Activated CD8-positive, alpha-beta memory T cell treated with anti-CD3 and anti-CD28 coated beads, Interleukin-2, amount 10 ng/mL, durations not matched to agents 7 days and 5 days (primary cell): Measurements from ENCODE around the gene KRTAP10-8. TPM values are rescaled to one million over a fixed set of nuclear protein-coding genes. Genes with fewer than 3 reads are reported as not detected.
"Not testable (repeated sequence)": the region's sequence is repeated elsewhere in the genome, so short reads cannot be mapped to it uniquely, and the experiment has no call there.

Experiments used
- ATAC-seq: fragments of 150-1000 bp; cut with Tn5 transposase; one replicate; pipeline ENCODE4 v1.10.0; 2021; ENCODE audit warnings: moderate library complexity
- CTCF ChIA-PET: fragments of 350-600 bp; sonication (Branson Sonifier 250); formaldehyde crosslinking; loops from one replicate; lab custom pipeline; 2021; ENCODE audit warnings: antibody characterized with exemption; lab: Charles Lee
- DNase-seq: peaks from one replicate; pipeline ENCODE4 v3.0.0-alpha.2; 2020
- H3K27ac Mint-ChIP-seq: one replicate; pipeline ENCODE4 v1.8.0; 2021; ENCODE audit warnings: mild to moderate bottlenecking, mixed read lengths
- H3K27me3 Mint-ChIP-seq: one replicate; pipeline ENCODE4 v1.8.0; 2021; ENCODE audit warnings: mixed read lengths
- H3K36me3 Mint-ChIP-seq: one replicate; pipeline ENCODE4 v1.8.0; 2021; ENCODE audit warnings: mild to moderate bottlenecking, mixed read lengths
- H3K4me1 Mint-ChIP-seq: one replicate; pipeline ENCODE4 v1.8.0; 2021; ENCODE audit warnings: mixed read lengths
- H3K4me3 Mint-ChIP-seq: one replicate; pipeline ENCODE4 v1.8.0; 2021; ENCODE audit warnings: mild to moderate bottlenecking, moderate library complexity, mixed read lengths
- H3K9me3 Mint-ChIP-seq: one replicate; pipeline ENCODE4 v1.8.0; 2022; ENCODE audit warnings: low read depth, mixed read lengths
- total RNA-seq, 2 experiments: library from RNA; stranded (reverse); gene quantifications; one replicate each; pipeline ENCODE4 v1.2.3, GENCODE V29; 2021

The KRTAP10-8 gene
- total RNA-seq, 2 experiments from 2014 or later = not detected

GRCh38 chr21:44583800-44584147, 28.1 kb upstream of the KRTAP10-8 start:
- no peak overlapping the region for H3K27ac Mint-ChIP-seq
- H3K27me3 Mint-ChIP-seq = peaks cover 35% of the 10 kb centered on the region
- peak; percentile 72 for DNase-seq
- peaks cover 21% of the 10 kb centered on the region for H3K9me3 Mint-ChIP-seq
- H3K36me3 Mint-ChIP-seq = peaks cover 9% of the 10 kb centered on the region
- no peak overlapping the region for H3K4me3 Mint-ChIP-seq
- peak; percentile 83 for ATAC-seq
- peaks cover 14% of the 10 kb centered on the region for H3K4me1 Mint-ChIP-seq
- CTCF ChIA-PET = interaction anchor here (0.9 to 1.1 kb wide), 2 partner anchors 73 to 210 kb away, joined by 4 read pairs; no protein-coding TSS in a partner anchor

- no peak for ATAC-seq
- CTCF ChIA-PET = no interaction called here
- Mint-ChIP-seq H3K4me3 (no peak overlapping the region), H3K36me3 (peaks cover 5% of the 10 kb centered on the region), H3K27me3 (peaks cover 35% of the 10 kb centered on the region), H3K27ac (no peak overlapping the region), H3K4me1 (peaks cover 14% of the 10 kb centered on the region), H3K9me3 (peaks cover 13% of the 10 kb centered on the region)
- no peak for DNase-seq
Observed at GRCh38 chr21:44585892-44586291, 26.0 kb upstream of the KRTAP10-8 start.

GRCh38 chr21:44589094-44589493, 22.8 kb upstream of the KRTAP10-8 start:
- CTCF ChIA-PET = no interaction called here
- Mint-ChIP-seq H3K27ac (no peak overlapping the region), H3K9me3 (peaks cover 3% of the 10 kb centered on the region), H3K4me3 (no peak overlapping the region), H3K27me3 (peaks cover 33% of the 10 kb centered on the region), H3K4me1 (peaks cover 5% of the 10 kb centered on the region), H3K36me3 (no peaks in the 10 kb centered on the region)
- DNase-seq (peak; percentile 18), ATAC-seq (no peak)

GRCh38 chr21:44589586-44590305, 22.1 kb upstream of the KRTAP10-8 start:
- Mint-ChIP-seq H3K27me3 (peaks cover 29% of the 10 kb centered on the region), H3K9me3 (peaks cover 3% of the 10 kb centered on the region), H3K27ac (no peak overlapping the region), H3K4me3 (no peak overlapping the region), H3K4me1 (no peaks in the 10 kb centered on the region), H3K36me3 (no peaks in the 10 kb centered on the region)
- ATAC-seq = no peak
- no peak for DNase-seq
- CTCF ChIA-PET = no interaction called here

GRCh38 chr21:44590311-44590721, 21.6 kb upstream of the KRTAP10-8 start:
- CTCF ChIA-PET = no interaction called here
- Mint-ChIP-seq H3K36me3 (no peaks in the 10 kb centered on the region), H3K4me3 (no peak overlapping the region), H3K27ac (no peak overlapping the region), H3K27me3 (peaks cover 26% of the 10 kb centered on the region), H3K9me3 (peaks cover 3% of the 10 kb centered on the region), H3K4me1 (no peaks in the 10 kb centered on the region)
- ATAC-seq (no peak), DNase-seq (peak; percentile 36)

GRCh38 chr21:44590897-44591800, 20.7 kb upstream of the KRTAP10-8 start:
- H3K4me3 Mint-ChIP-seq, ATAC-seq, H3K9me3 Mint-ChIP-seq, H3K27ac Mint-ChIP-seq, H3K36me3 Mint-ChIP-seq, H3K4me1 Mint-ChIP-seq, CTCF ChIA-PET: not testable (repeated sequence)
- peaks cover 18% of the 10 kb centered on the region for H3K27me3 Mint-ChIP-seq
- peak; percentile 34 for DNase-seq

GRCh38 chr21:44591801-44592130, 20.1 kb upstream of the KRTAP10-8 start:
- H3K27me3 Mint-ChIP-seq = peaks cover 12% of the 10 kb centered on the region
- H3K36me3 Mint-ChIP-seq, H3K4me1 Mint-ChIP-seq, ATAC-seq, H3K9me3 Mint-ChIP-seq, H3K27ac Mint-ChIP-seq, H3K4me3 Mint-ChIP-seq, CTCF ChIA-PET: not testable (repeated sequence)
- DNase-seq = peak; percentile 29

GRCh38 chr21:44592446-44593311, 19.2 kb upstream of the KRTAP10-8 start, which contains the start of gene KRTAP10-6:
Gene KRTAP10-6 (minus strand): TSS chr21:44592505. CDS start chr21:44592484, 21 bp downstream.
- no peak within 1 kb of the TSS for H3K27ac Mint-ChIP-seq
- no peak for ATAC-seq
- peak; percentile 37 for DNase-seq
- CTCF ChIA-PET = no interaction called here
- H3K36me3 Mint-ChIP-seq = no peaks in the 10 kb centered on the region
- H3K27me3 Mint-ChIP-seq = peaks cover 9% of the 10 kb centered on the region
- H3K4me3 Mint-ChIP-seq = no peak within 1 kb of the TSS
- no peaks in the 10 kb centered on the region for H3K4me1 Mint-ChIP-seq
- no peaks in the 10 kb centered on the region for H3K9me3 Mint-ChIP-seq

GRCh38 chr21:44593598-44594405, 18.1 kb upstream of the KRTAP10-8 start:
- peaks cover 2% of the 10 kb centered on the region for H3K27me3 Mint-ChIP-seq
- H3K4me1 Mint-ChIP-seq = no peaks in the 10 kb centered on the region
- H3K4me3 Mint-ChIP-seq = no peak overlapping the region
- ATAC-seq = no peak
- no peaks in the 10 kb centered on the region for H3K9me3 Mint-ChIP-seq
- CTCF ChIA-PET = no interaction called here
- no peak overlapping the region for H3K27ac Mint-ChIP-seq
- no peaks in the 10 kb centered on the region for H3K36me3 Mint-ChIP-seq
- DNase-seq = peak; percentile 34

- Mint-ChIP-seq H3K27ac (no peak overlapping the region), H3K4me3 (no peak overlapping the region), H3K9me3 (no peaks in the 10 kb centered on the region), H3K27me3 (peaks cover 2% of the 10 kb centered on the region), H3K36me3 (no peaks in the 10 kb centered on the region), H3K4me1 (no peaks in the 10 kb centered on the region)
- no peak for ATAC-seq
- DNase-seq = peak; percentile 9
- CTCF ChIA-PET = no interaction called here
Observed at GRCh38 chr21:44594406-44594916, 17.4 kb upstream of the KRTAP10-8 start.

- Mint-ChIP-seq H3K27me3 (peaks cover 2% of the 10 kb centered on the region), H3K4me1 (no peaks in the 10 kb centered on the region), H3K4me3 (no peak overlapping the region), H3K9me3 (no peaks in the 10 kb centered on the region), H3K27ac (no peak overlapping the region), H3K36me3 (no peaks in the 10 kb centered on the region)
- CTCF ChIA-PET = interaction anchor here (0.6 kb wide), 1 partner anchor 202 kb away, joined by 3 read pairs; no protein-coding TSS in a partner anchor
- peak; percentile 29 for DNase-seq
- no peak for ATAC-seq
Observed at GRCh38 chr21:44595524-44595923, 16.4 kb upstream of the KRTAP10-8 start.

- H3K27ac Mint-ChIP-seq = no peak overlapping the region
- H3K27me3 Mint-ChIP-seq = peaks cover 2% of the 10 kb centered on the region
- CTCF ChIA-PET = interaction anchor here (0.6 to 0.8 kb wide), 2 partner anchors 86 to 202 kb away, joined by 3 read pairs; partner anchors contain the start of gene KRTAP12-1
- H3K4me1 Mint-ChIP-seq = no peaks in the 10 kb centered on the region
- DNase-seq = peak; percentile 33
- H3K4me3 Mint-ChIP-seq = no peak overlapping the region
- no peaks in the 10 kb centered on the region for H3K9me3 Mint-ChIP-seq
- no peaks in the 10 kb centered on the region for H3K36me3 Mint-ChIP-seq
- no peak for ATAC-seq
Observed at GRCh38 chr21:44596068-44596725, 15.7 kb upstream of the KRTAP10-8 start.
